Bronchial epithelial cell (primary cell): ENCODE results near the gene PCYT2. TPM values are rescaled to one million over a fixed set of nuclear protein-coding genes. Genes with fewer than 3 reads are reported as not detected.
A peak's percentile ranks its signal among the peaks of the same experiment; 100 is the strongest.

Source experiments
- DNase-seq: peaks from one replicate; pipeline ENCODE4 v3.0.0-alpha.2; 2010; ENCODE audit warnings: low read depth
- FAIRE-seq: peaks from 2 replicates; lab custom pipeline; 2011; peaks lifted over from hg19 to GRCh38; lab: Jason Lieb, UNC
- H3K27me3 ChIP-seq: 2 replicates; pipeline ENCODE4 v1.5.1; 2011; ENCODE audit warnings: low read length; ENCODE audit not compliant: control insufficient read depth, insufficient read depth
- H3K36me3 ChIP-seq: 2 replicates; pipeline ENCODE4 v1.5.1; 2011; ENCODE audit warnings: low read length; ENCODE audit not compliant: control insufficient read depth, insufficient read depth
- H3K4me3 ChIP-seq: 2 replicates; pipeline ENCODE4 v1.5.1; 2011; ENCODE audit warnings: mild to moderate bottlenecking, low read depth, low read length, control low read depth
- total RNA-seq: library from RNA; depleted of rRNA; stranded (reverse); fragments of >200 nt; gene quantifications from 2 replicates; pipeline ENCODE4 v1.2.1, GENCODE V29; 2014
- TF ChIP-seq, protein P1 (sequence below): IDR thresholded peaks from 2 replicates; pipeline ENCODE4 v1.5.1; 2011; ENCODE audit warnings: mild to moderate bottlenecking, moderate library complexity, low read length, control low read depth, inconsistent platforms; ENCODE audit not compliant: insufficient read depth, severe bottlenecking

PCYT2 gene
- total RNA-seq, 1 donor from 2014 or later = 29.5 TPM

DNA sequence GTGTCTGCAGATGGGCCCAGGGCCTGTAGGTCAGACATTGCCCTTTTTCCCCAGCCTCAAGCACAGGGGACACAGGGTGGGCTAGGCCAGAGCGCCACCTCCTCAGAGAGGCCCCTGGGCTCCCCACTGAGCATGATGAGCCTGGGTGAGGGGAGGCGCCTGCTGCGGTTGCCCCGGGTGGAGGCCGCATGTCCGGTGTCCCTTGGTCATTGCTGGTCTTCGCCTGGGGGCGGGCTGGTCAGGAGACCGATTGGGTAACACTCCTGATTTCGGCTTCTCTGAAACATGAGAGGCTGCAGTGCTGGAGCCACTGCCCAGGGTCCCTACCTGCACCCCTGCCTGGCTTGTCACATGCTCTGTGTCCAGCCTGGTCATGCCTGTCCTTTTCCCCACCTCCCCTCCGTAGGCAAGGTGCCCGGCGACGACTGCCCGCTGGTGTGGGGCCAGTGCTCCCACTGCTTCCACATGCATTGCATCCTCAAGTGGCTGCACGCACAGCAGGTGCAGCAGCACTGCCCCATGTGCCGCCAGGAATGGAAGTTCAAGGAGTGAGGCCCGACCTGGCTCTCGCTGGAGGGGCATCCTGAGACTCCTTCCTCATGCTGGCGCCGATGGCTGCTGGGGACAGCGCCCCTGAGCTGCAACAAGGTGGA, 11.6 kb downstream of the PCYT2 start:
- no peaks in the 10 kb centered on the region for H3K27me3 ChIP-seq
- TF ChIP-seq, protein P1, sequence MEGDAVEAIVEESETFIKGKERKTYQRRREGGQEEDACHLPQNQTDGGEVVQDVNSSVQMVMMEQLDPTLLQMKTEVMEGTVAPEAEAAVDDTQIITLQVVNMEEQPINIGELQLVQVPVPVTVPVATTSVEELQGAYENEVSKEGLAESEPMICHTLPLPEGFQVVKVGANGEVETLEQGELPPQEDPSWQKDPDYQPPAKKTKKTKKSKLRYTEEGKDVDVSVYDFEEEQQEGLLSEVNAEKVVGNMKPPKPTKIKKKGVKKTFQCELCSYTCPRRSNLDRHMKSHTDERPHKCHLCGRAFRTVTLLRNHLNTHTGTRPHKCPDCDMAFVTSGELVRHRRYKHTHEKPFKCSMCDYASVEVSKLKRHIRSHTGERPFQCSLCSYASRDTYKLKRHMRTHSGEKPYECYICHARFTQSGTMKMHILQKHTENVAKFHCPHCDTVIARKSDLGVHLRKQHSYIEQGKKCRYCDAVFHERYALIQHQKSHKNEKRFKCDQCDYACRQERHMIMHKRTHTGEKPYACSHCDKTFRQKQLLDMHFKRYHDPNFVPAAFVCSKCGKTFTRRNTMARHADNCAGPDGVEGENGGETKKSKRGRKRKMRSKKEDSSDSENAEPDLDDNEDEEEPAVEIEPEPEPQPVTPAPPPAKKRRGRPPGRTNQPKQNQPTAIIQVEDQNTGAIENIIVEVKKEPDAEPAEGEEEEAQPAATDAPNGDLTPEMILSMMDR = no peak
- peaks cover 19% of the 10 kb centered on the region for H3K36me3 ChIP-seq
- H3K4me3 ChIP-seq = no peak overlapping the region
- FAIRE-seq (no peak), DNase-seq (no peak)

DNA sequence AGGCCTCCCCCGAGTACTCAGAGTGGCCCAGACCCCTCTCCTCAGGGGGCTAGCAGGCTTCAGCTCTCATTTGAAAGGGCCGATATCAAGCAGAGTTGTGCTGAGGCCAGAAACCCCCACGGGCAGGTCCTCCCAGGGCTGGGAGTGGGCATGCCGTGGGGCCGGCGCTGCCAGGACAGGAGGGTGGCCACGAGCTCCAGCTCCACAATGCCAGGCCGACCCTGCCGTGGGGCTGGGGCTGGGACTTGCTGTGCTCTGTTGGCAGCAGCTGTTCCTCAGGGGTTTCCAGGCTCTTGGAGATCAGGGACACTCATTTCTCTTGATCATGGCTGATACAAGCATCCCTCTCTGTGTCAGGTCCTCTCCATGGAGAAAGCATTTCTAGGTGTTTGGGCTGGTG, 12.3 kb downstream of the PCYT2 start:
- peaks cover 18% of the 10 kb centered on the region for H3K36me3 ChIP-seq
- DNase-seq (no peak), FAIRE-seq (no peak)
- TF ChIP-seq, protein P1 = no peak
- no peak overlapping the region for H3K4me3 ChIP-seq
- no peaks in the 10 kb centered on the region for H3K27me3 ChIP-seq

DNA sequence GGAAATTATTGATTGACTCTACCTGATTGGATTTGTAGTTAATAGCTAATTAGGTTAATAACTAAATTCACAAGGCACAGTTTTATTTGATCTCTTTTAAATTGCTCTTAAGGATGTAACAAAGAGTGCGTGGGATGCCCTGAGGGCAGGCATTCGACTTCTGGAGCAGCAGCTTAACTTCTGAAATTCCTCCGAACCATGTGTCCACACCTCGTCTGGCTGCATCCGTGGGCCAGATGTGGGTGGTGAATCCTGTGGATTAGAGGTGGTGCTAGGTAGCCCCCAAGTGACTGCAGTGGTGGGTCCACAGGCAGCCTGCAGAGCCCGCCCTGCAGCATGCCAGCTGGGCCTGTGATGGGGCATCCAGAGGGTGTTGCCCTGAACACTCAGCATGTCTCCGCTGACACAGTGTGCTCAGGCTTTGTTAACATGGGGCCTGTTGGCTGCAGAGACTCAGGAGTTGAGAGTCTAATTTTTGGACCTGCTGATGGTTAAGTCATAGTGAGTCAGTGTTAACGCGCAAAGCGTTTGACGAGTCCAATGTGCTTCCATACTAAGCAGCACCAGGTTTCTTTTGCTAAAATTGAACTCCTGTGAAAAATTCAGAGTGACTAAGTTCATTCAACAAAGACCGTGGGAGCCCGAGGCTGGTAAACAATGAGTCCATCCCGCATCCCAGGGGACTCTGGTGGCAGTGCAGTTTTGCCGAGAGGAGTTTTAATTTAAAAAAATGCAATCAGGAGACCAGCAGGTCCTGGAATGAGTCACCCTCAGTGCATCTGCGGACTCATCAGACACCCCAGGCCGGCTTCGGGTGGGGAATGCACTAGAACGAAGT, 13.0 kb downstream of the PCYT2 start:
- peak; percentile 91 for DNase-seq
- peaks cover 20% of the 10 kb centered on the region for H3K36me3 ChIP-seq
- H3K4me3 ChIP-seq = no peak overlapping the region

DNA sequence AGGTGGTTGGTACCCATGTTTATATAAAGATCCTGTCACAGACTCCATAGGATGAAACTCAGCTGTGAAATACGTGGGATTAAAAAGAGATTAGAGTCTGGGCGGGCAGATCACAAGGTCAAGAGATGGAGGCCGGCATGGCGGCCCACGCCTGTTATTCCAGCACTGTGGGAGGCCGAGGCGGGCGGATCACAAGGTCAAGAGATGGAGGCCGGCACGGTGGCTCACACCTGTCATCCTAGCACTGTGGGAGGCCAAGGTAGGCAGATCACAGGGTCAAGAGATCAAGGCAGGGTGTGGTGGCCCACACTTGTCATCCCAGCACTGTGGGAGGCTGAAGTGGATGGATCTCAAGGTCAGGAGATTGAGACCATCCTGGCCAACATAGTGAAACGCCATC, 15.8 kb downstream of the PCYT2 start:
- FAIRE-seq = no peak

More for the DNA sequence above, 13.0 kb downstream of the PCYT2 start:
- TF ChIP-seq, protein P1 = no peak
- H3K27me3 ChIP-seq = no peaks in the 10 kb centered on the region
- FAIRE-seq = no peak

DNA sequence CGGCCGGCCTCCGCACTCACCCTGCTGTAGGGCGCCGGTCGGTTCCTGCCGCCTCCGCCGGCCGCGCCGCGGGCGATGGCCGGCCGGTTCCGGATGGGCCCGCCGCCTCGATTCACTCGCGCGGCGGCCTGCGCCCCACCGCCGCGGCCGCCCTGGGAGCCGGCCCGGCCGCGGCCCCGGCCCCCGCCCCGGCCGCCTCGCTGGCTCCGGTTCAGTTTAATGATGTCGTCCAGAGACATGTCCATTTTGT, 20.0 kb downstream of the PCYT2 start:
- DNase-seq (no peak), FAIRE-seq (no peak)
- Histone ChIP-seq H3K27me3 (no peaks in the 10 kb centered on the region), H3K36me3 (peaks cover 31% of the 10 kb centered on the region), H3K4me3 (peak overlapping the region; percentile 64)
- TF ChIP-seq, protein P1 = no peak

More for the DNA sequence above, 15.8 kb downstream of the PCYT2 start:
- Histone ChIP-seq H3K4me3 (no peak overlapping the region), H3K36me3 (peaks cover 21% of the 10 kb centered on the region), H3K27me3 (no peaks in the 10 kb centered on the region)
- DNase-seq = no peak
- TF ChIP-seq, protein P1 = no peak
